GM23338 (cell line): Measurements from ENCODE around the gene CD47. TPM values are rescaled to one million over a fixed set of nuclear protein-coding genes. Genes with fewer than 3 reads are reported as not detected.

ENCODE experiments used
- ATAC-seq: fragments of 200-7000 bp; cut with Tn5 transposase; 3 replicates; pipeline ENCODE4 v1.9.1; 2020
- DNase-seq: peaks from one replicate; pipeline ENCODE4 v3.0.0-alpha.2; 2015; ENCODE audit warnings: low spot score
- H2AFZ ChIP-seq: fragments of 200-600 bp; sonication (generic); 2 replicates; pipeline ENCODE4 v1.8.0; 2016; ENCODE audit warnings: antibody characterized with exemption, mild to moderate bottlenecking, moderate library complexity
- H3F3A ChIP-seq: fragments of 200-600 bp; sonication (generic); replicated peaks from 2 replicates; pipeline ENCODE4 v1.8.0; 2017; ENCODE audit warnings: antibody characterized with exemption, mixed run types, low read depth
- H3K27ac ChIP-seq: fragments of 200-600 bp; sonication (generic); 2 replicates; pipeline ENCODE4 v1.6.1; 2016; ENCODE audit warnings: low read depth
- H3K27me3 ChIP-seq: fragments of 200-600 bp; sonication (generic); 2 replicates; pipeline ENCODE4 v1.8.0; 2016; ENCODE audit warnings: mild to moderate bottlenecking, mixed run types, moderate library complexity; ENCODE audit not compliant: insufficient read depth
- H3K36me3 ChIP-seq: fragments of 200-600 bp; sonication (generic); 2 replicates; pipeline ENCODE4 v1.8.0; 2016; ENCODE audit warnings: mild to moderate bottlenecking; ENCODE audit not compliant: insufficient read depth
- H3K4me1 ChIP-seq: fragments of 200-600 bp; sonication (generic); 2 replicates; pipeline ENCODE4 v1.8.0; 2016; ENCODE audit warnings: mild to moderate bottlenecking, moderate library complexity; ENCODE audit not compliant: insufficient read depth
- H3K4me2 ChIP-seq: fragments of 200-600 bp; sonication (generic); 2 replicates; pipeline ENCODE4 v1.7.1; 2017; ENCODE audit warnings: mixed run types
- H3K4me3 ChIP-seq: fragments of 200-600 bp; sonication (generic); 2 replicates; pipeline ENCODE4 v1.6.1; 2016; ENCODE audit warnings: mixed run types
- H3K79me2 ChIP-seq: fragments of 200-600 bp; sonication (generic); replicated peaks from 2 replicates; pipeline ENCODE4 v1.8.0; 2017; ENCODE audit warnings: mild to moderate bottlenecking; ENCODE audit not compliant: insufficient read depth
- H3K9me2 ChIP-seq: fragments of 200-600 bp; sonication (generic); 2 replicates; pipeline ENCODE4 v1.8.0; 2017; ENCODE audit not compliant: insufficient read depth
- H4K20me1 ChIP-seq: fragments of 200-600 bp; sonication (generic); replicated peaks from 2 replicates; pipeline ENCODE4 v1.8.0; 2017; ENCODE audit warnings: mild to moderate bottlenecking; ENCODE audit not compliant: insufficient read depth
- H3K27ac Mint-ChIP-seq: 2 replicates; pipeline ENCODE4 v1.8.0; 2020; ENCODE audit warnings: inconsistent platforms, mild to moderate bottlenecking, moderate library complexity, mixed read lengths
- H3K27me3 Mint-ChIP-seq: 3 replicates; pipeline ENCODE4 v1.8.0; 2022; ENCODE audit warnings: low read depth, mild to moderate bottlenecking, moderate library complexity, mixed read lengths, inconsistent platforms; ENCODE audit not compliant: insufficient read depth, poor library complexity
- H3K36me3 Mint-ChIP-seq: 3 replicates; pipeline ENCODE4 v1.8.0; 2021; ENCODE audit warnings: low read depth, mild to moderate bottlenecking, inconsistent platforms, moderate library complexity, mixed read lengths
- H3K4me1 Mint-ChIP-seq: 3 replicates; pipeline ENCODE4 v1.8.0; 2020; ENCODE audit warnings: mild to moderate bottlenecking, inconsistent platforms, mixed read lengths
- H3K4me3 Mint-ChIP-seq: 3 replicates; pipeline ENCODE4 v1.8.0; 2021; ENCODE audit warnings: moderate library complexity, mild to moderate bottlenecking, inconsistent platforms, mixed read lengths
- H3K9me3 Mint-ChIP-seq: 3 replicates; pipeline ENCODE4 v1.8.0; 2020; ENCODE audit warnings: moderate library complexity, mild to moderate bottlenecking, inconsistent platforms, mixed read lengths
- CREB1 ChIP-seq: fragments of 250-450 bp; sonication (Bioruptor Pico); IDR thresholded peaks from 2 replicates; pipeline ENCODE4 v1.5.0; 2020; ENCODE audit warnings: low read depth, mild to moderate bottlenecking, moderate library complexity
- EZH2 ChIP-seq: fragments of 200-600 bp; sonication (generic); IDR thresholded peaks from one replicate; pipeline ENCODE4 v1.8.0; 2017; ENCODE audit warnings: antibody characterized with exemption, mild to moderate bottlenecking, low read depth; ENCODE audit not compliant: unreplicated experiment
- EZH2phosphoT487 ChIP-seq: fragments of 200-600 bp; sonication (generic); IDR thresholded peaks from one replicate; pipeline ENCODE4 v1.8.1; 2018; ENCODE audit warnings: antibody characterized with exemption; ENCODE audit not compliant: unreplicated experiment
- JUNB ChIP-seq: IDR thresholded peaks from one replicate; pipeline ENCODE4 v1.6.1; 2016; ENCODE audit warnings: antibody characterized with exemption; ENCODE audit not compliant: unreplicated experiment
- NANOG ChIP-seq: IDR thresholded peaks from 2 replicates; pipeline ENCODE4 v1.6.1; 2016; ENCODE audit warnings: antibody characterized with exemption, borderline replicate concordance
- POLR2AphosphoS5 ChIP-seq: IDR thresholded peaks from 2 replicates; pipeline ENCODE4 v1.6.1; 2016; ENCODE audit warnings: antibody characterized with exemption, low read depth
- STAT1 ChIP-seq: IDR thresholded peaks from one replicate; pipeline ENCODE4 v1.6.1; 2016; ENCODE audit warnings: antibody characterized with exemption; ENCODE audit not compliant: unreplicated experiment
- ZNF114 ChIP-seq: fragments of 250-450 bp; sonication (Bioruptor Pico); IDR thresholded peaks from 2 replicates; pipeline ENCODE4 v1.5.0; 2020; ENCODE audit warnings: mild to moderate bottlenecking, moderate library complexity
- ZNF331 ChIP-seq: fragments of 250-450 bp; sonication (Bioruptor Pico); IDR thresholded peaks from 2 replicates; pipeline ENCODE4 v1.5.0; 2020; ENCODE audit warnings: low read depth, mild to moderate bottlenecking, moderate library complexity
- polyA plus RNA-seq: library from polyadenylated mRNA; unstranded; fragments of >200 nt; fragmentation: Nextera tagmentation; extraction: Ambion mirVana; gene quantifications from 2 replicates; pipeline ENCODE4 v1.2.1, GENCODE V29; 2016
- total RNA-seq: library from RNA; depleted of rRNA; stranded (reverse); fragments of >200 nt; shearing (Covaris generic); gene quantifications from 2 replicates; pipeline ENCODE4 v1.2.3, GENCODE V29; 2014
- TF ChIP-seq, protein P1 (sequence below), 2 experiments: fragments of 200-600 bp in 1 of 2; sonication (generic) in 1 of 2; conservative IDR thresholded peaks; 2 replicates each; pipeline versions ENCODE4 v1.5.1 to v1.6.1; 2016 to 2017; ENCODE audit warnings: antibody characterized with exemption in 2 of 2, low read depth in 2 of 2, mild to moderate bottlenecking in 2 of 2, moderate library complexity in 1 of 2
- TF ChIP-seq, protein P2 (sequence below): IDR thresholded peaks from 2 replicates; pipeline ENCODE4 v1.6.1; 2016; ENCODE audit warnings: antibody characterized with exemption
- TF ChIP-seq, protein P3 (sequence below): IDR thresholded peaks from one replicate; pipeline ENCODE4 v1.6.1; 2018; ENCODE audit warnings: antibody characterized with exemption; ENCODE audit not compliant: unreplicated experiment
- TF ChIP-seq, protein P4 (sequence below): fragments of 250-450 bp; sonication (Bioruptor Pico); IDR thresholded peaks from 2 replicates; pipeline ENCODE4 v1.5.0; 2020; ENCODE audit warnings: mild to moderate bottlenecking, moderate library complexity

CD47 gene
- total and polyA plus RNA-seq, 2 experiments from 2014 or later = 22.1 to 26.9 TPM

DNA sequence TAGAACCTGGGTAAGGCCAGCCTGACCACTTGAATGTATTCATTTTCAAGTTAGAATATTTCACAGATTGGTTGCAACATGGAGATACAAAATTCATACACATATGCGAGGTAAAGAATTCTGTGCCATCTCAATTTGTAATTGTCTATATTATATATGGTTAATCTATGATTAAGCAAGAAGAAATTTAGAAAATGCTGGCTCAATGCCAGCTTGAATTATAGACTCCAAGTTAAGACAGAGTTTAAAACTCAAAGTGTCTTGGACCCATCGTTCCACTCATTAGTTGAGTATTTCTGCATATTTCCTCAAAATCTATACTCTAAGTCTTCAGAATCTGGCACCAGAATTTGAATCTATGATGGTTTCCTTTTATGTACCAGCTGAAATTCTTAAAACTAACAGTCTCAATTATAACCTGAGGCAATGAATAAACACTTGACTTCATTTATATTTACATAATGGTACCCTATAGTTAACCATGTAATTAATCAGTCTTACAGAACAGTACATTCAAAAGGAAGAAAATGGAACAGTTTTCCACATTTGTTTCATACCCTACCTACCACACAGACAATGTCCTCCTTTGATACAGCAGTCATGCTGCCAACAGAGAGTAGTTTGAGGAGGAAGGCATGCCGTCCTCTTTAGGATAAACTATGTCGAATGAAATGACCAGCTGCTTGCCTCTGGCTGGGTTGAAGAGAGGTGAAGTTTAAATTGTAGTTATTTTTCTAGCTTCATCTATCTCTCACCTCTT lies 95.7 kb downstream of the CD47 start:
- Histone ChIP-seq H3K36me3 (no peaks in the 10 kb centered on the region), H3K27me3 (no peaks in the 10 kb centered on the region), H3K9me2 (peaks cover 9% of the 10 kb centered on the region; the same call in 1 of the 2 replicates), H3K79me2 (no peaks in the 10 kb centered on the region), H3K4me2 (no peak overlapping the region), H3K27ac (no peak overlapping the region), H4K20me1 (no peaks in the 10 kb centered on the region), H2AFZ (no peak overlapping the region), H3K4me1 (peaks cover 19% of the 10 kb centered on the region), H3F3A (no peaks in the 10 kb centered on the region), H3K4me3 (no peak overlapping the region)
- Mint-ChIP-seq H3K4me1 (peaks cover 23% of the 10 kb centered on the region), H3K9me3 (peaks cover 4% of the 10 kb centered on the region; the same call in 1 of the 3 replicates), H3K27ac (no peak overlapping the region), H3K4me3 (no peak overlapping the region), H3K36me3 (no peaks in the 10 kb centered on the region; the same call in 2 of the 3 replicates), H3K27me3 (peaks cover 8% of the 10 kb centered on the region)
- TF ChIP-seq ZNF114 (CRISPR knock-in tag) (no peak), STAT1 (no peak), CREB1 (CRISPR knock-in tag) (no peak), ZNF331 (no peak), JUNB (no peak), EZH2 (no peak), POLR2AphosphoS5 (no peak), EZH2phosphoT487 (no peak), NANOG (no peak)
- TF ChIP-seq, protein P1, sequence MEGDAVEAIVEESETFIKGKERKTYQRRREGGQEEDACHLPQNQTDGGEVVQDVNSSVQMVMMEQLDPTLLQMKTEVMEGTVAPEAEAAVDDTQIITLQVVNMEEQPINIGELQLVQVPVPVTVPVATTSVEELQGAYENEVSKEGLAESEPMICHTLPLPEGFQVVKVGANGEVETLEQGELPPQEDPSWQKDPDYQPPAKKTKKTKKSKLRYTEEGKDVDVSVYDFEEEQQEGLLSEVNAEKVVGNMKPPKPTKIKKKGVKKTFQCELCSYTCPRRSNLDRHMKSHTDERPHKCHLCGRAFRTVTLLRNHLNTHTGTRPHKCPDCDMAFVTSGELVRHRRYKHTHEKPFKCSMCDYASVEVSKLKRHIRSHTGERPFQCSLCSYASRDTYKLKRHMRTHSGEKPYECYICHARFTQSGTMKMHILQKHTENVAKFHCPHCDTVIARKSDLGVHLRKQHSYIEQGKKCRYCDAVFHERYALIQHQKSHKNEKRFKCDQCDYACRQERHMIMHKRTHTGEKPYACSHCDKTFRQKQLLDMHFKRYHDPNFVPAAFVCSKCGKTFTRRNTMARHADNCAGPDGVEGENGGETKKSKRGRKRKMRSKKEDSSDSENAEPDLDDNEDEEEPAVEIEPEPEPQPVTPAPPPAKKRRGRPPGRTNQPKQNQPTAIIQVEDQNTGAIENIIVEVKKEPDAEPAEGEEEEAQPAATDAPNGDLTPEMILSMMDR (conservative IDR thresholded peaks at IDR 0.05; ENCODE audit: low read depth in 2 of 2) = no peak
- TF ChIP-seq, protein P2, sequence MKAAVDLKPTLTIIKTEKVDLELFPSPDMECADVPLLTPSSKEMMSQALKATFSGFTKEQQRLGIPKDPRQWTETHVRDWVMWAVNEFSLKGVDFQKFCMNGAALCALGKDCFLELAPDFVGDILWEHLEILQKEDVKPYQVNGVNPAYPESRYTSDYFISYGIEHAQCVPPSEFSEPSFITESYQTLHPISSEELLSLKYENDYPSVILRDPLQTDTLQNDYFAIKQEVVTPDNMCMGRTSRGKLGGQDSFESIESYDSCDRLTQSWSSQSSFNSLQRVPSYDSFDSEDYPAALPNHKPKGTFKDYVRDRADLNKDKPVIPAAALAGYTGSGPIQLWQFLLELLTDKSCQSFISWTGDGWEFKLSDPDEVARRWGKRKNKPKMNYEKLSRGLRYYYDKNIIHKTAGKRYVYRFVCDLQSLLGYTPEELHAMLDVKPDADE = no peak
- TF ChIP-seq, protein P3, sequence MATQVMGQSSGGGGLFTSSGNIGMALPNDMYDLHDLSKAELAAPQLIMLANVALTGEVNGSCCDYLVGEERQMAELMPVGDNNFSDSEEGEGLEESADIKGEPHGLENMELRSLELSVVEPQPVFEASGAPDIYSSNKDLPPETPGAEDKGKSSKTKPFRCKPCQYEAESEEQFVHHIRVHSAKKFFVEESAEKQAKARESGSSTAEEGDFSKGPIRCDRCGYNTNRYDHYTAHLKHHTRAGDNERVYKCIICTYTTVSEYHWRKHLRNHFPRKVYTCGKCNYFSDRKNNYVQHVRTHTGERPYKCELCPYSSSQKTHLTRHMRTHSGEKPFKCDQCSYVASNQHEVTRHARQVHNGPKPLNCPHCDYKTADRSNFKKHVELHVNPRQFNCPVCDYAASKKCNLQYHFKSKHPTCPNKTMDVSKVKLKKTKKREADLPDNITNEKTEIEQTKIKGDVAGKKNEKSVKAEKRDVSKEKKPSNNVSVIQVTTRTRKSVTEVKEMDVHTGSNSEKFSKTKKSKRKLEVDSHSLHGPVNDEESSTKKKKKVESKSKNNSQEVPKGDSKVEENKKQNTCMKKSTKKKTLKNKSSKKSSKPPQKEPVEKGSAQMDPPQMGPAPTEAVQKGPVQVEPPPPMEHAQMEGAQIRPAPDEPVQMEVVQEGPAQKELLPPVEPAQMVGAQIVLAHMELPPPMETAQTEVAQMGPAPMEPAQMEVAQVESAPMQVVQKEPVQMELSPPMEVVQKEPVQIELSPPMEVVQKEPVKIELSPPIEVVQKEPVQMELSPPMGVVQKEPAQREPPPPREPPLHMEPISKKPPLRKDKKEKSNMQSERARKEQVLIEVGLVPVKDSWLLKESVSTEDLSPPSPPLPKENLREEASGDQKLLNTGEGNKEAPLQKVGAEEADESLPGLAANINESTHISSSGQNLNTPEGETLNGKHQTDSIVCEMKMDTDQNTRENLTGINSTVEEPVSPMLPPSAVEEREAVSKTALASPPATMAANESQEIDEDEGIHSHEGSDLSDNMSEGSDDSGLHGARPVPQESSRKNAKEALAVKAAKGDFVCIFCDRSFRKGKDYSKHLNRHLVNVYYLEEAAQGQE = no peak
- TF ChIP-seq, protein P4, sequence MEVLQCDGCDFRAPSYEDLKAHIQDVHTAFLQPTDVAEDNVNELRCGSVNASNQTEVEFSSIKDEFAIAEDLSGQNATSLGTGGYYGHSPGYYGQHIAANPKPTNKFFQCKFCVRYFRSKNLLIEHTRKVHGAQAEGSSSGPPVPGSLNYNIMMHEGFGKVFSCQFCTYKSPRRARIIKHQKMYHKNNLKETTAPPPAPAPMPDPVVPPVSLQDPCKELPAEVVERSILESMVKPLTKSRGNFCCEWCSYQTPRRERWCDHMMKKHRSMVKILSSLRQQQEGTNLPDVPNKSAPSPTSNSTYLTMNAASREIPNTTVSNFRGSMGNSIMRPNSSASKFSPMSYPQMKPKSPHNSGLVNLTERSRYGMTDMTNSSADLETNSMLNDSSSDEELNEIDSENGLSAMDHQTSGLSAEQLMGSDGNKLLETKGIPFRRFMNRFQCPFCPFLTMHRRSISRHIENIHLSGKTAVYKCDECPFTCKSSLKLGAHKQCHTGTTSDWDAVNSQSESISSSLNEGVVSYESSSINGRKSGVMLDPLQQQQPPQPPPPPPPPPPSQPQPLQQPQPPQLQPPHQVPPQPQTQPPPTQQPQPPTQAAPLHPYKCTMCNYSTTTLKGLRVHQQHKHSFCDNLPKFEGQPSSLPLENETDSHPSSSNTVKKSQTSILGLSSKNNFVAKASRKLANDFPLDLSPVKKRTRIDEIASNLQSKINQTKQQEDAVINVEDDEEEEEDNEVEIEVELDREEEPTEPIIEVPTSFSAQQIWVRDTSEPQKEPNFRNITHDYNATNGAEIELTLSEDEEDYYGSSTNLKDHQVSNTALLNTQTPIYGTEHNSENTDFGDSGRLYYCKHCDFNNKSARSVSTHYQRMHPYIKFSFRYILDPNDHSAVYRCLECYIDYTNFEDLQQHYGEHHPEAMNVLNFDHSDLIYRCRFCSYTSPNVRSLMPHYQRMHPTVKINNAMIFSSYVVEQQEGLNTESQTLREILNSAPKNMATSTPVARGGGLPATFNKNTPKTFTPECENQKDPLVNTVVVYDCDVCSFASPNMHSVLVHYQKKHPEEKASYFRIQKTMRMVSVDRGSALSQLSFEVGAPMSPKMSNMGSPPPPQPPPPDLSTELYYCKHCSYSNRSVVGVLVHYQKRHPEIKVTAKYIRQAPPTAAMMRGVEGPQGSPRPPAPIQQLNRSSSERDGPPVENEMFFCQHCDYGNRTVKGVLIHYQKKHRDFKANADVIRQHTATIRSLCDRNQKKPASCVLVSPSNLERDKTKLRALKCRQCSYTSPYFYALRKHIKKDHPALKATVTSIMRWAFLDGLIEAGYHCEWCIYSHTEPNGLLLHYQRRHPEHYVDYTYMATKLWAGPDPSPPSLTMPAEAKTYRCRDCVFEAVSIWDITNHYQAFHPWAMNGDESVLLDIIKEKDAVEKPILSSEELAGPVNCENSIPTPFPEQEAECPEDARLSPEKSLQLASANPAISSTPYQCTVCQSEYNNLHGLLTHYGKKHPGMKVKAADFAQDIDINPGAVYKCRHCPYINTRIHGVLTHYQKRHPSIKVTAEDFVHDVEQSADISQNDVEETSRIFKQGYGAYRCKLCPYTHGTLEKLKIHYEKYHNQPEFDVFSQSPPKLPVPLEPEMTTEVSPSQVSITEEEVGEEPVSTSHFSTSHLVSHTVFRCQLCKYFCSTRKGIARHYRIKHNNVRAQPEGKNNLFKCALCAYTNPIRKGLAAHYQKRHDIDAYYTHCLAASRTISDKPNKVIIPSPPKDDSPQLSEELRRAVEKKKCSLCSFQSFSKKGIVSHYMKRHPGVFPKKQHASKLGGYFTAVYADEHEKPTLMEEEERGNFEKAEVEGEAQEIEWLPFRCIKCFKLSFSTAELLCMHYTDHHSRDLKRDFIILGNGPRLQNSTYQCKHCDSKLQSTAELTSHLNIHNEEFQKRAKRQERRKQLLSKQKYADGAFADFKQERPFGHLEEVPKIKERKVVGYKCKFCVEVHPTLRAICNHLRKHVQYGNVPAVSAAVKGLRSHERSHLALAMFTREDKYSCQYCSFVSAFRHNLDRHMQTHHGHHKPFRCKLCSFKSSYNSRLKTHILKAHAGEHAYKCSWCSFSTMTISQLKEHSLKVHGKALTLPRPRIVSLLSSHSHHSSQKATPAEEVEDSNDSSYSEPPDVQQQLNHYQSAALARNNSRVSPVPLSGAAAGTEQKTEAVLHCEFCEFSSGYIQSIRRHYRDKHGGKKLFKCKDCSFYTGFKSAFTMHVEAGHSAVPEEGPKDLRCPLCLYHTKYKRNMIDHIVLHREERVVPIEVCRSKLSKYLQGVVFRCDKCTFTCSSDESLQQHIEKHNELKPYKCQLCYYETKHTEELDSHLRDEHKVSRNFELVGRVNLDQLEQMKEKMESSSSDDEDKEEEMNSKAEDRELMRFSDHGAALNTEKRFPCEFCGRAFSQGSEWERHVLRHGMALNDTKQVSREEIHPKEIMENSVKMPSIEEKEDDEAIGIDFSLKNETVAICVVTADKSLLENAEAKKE (CRISPR knock-in tag) = no peak
- ATAC-seq (no peak), DNase-seq (no peak)
